ENCODE data around the gene ORC6. TPM values are rescaled to one million over a fixed set of nuclear protein-coding genes. Genes with fewer than 3 reads are reported as not detected.

Gene ORC6
- total RNA-seq, 4 donors from 2014 or later = 1.9 to 9.1 (median 5.1) TPM

- Histone ChIP-seq H3K9me3 (no peaks in the 10 kb centered on the region), H3K4me1 (no peaks in the 10 kb centered on the region), H3K4me3 (no peak overlapping the region), H3K27ac (no peak overlapping the region), H3K36me3 (no peaks in the 10 kb centered on the region), H3K27me3 (no peaks in the 10 kb centered on the region)
- DNase-seq = no peak
- TF ChIP-seq CTCF (IDR thresholded peaks at IDR 0.05) (no peak), POLR2A (IDR thresholded peaks at IDR 0.05) (no peak)
These were observed 30.1 kb downstream of the ORC6 start for GRCh38 chr16:46719528-46719927.

GRCh38 chr16:46720619-46721018, 31.2 kb downstream of the ORC6 start:
- no peak overlapping the region for H3K27ac ChIP-seq

GRCh38 chr16:46721885-46722284, 32.4 kb downstream of the ORC6 start:
- Histone ChIP-seq H3K27me3 (no peaks in the 10 kb centered on the region), H3K27ac (no peak overlapping the region), H3K4me1 (no peaks in the 10 kb centered on the region), H3K4me3 (no peak overlapping the region), H3K9me3 (no peaks in the 10 kb centered on the region), H3K36me3 (no peaks in the 10 kb centered on the region)
- DNase-seq = no peak
- TF ChIP-seq POLR2A (IDR thresholded peaks at IDR 0.05) (no peak), CTCF (IDR thresholded peaks at IDR 0.05) (no peak)

More at GRCh38 chr16:46720619-46721018, 31.2 kb downstream of the ORC6 start:
- DNase-seq = no peak
- Histone ChIP-seq H3K4me1 (no peaks in the 10 kb centered on the region), H3K27me3 (no peaks in the 10 kb centered on the region), H3K9me3 (no peaks in the 10 kb centered on the region), H3K36me3 (no peaks in the 10 kb centered on the region), H3K4me3 (no peak overlapping the region)
- TF ChIP-seq CTCF (IDR thresholded peaks at IDR 0.05) = no peak
- TF ChIP-seq POLR2A (IDR thresholded peaks at IDR 0.05) = no peak

GRCh38 chr16:46727184-46727583, 37.7 kb downstream of the ORC6 start:
- H3K27ac ChIP-seq = no peak overlapping the region
- TF ChIP-seq POLR2A (IDR thresholded peaks at IDR 0.05) = no peak
- no peak for TF ChIP-seq CTCF (IDR thresholded peaks at IDR 0.05)
- no peaks in the 10 kb centered on the region for H3K36me3 ChIP-seq
- DNase-seq = no peak
- no peaks in the 10 kb centered on the region for H3K4me1 ChIP-seq
- H3K4me3 ChIP-seq = no peak overlapping the region
- no peaks in the 10 kb centered on the region for H3K9me3 ChIP-seq
- no peaks in the 10 kb centered on the region for H3K27me3 ChIP-seq

- Histone ChIP-seq H3K27ac (no peak overlapping the region), H3K27me3 (no peaks in the 10 kb centered on the region), H3K4me1 (no peaks in the 10 kb centered on the region), H3K9me3 (no peaks in the 10 kb centered on the region), H3K4me3 (no peak overlapping the region), H3K36me3 (no peaks in the 10 kb centered on the region)
- TF ChIP-seq CTCF (IDR thresholded peaks at IDR 0.05) (no peak), POLR2A (IDR thresholded peaks at IDR 0.05) (no peak)
- DNase-seq = no peak
These were observed 38.2 kb downstream of the ORC6 start for GRCh38 chr16:46727630-46728029.

- TF ChIP-seq POLR2A (IDR thresholded peaks at IDR 0.05) = no peak
- TF ChIP-seq CTCF (IDR thresholded peaks at IDR 0.05) = no peak
- no peak overlapping the region for H3K27ac ChIP-seq
- H3K9me3 ChIP-seq = no peaks in the 10 kb centered on the region
- no peaks in the 10 kb centered on the region for H3K27me3 ChIP-seq
- no peak for DNase-seq
- no peak overlapping the region for H3K4me3 ChIP-seq
- no peaks in the 10 kb centered on the region for H3K4me1 ChIP-seq
- no peaks in the 10 kb centered on the region for H3K36me3 ChIP-seq
These were observed 39.3 kb downstream of the ORC6 start for GRCh38 chr16:46728806-46729205.
